ENCODE measurements around the gene QKI. TPM values are rescaled to one million over a fixed set of nuclear protein-coding genes. Genes with fewer than 3 reads are reported as not detected.

Gene QKI
- total RNA-seq, 1 donor = 212 TPM

DNA sequence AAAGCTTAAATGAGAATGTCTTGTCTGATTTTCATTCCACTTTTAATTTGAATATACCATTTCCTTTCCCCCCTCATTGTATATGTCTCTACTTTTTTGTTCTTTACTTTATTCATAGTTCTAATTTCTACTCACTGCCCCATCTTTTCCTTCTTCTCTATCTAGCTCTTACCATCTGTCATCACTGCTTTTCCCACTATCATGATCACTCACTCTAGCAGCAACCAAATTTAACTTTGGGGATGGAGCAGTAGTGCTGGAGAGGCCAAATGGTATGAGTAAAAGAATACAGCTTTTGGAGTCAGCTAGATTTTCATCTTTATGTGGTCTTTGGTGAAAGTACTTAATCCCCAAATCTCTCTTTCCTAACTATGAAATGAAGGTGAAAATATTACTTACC lies 25.5 kb downstream of the QKI start:
- Histone ChIP-seq H3K9me3 (ENCODE audit: low read depth, low read length) (no peaks in the 10 kb centered on the region), H3K27ac (ENCODE audit: low read depth, low read length) (no peak overlapping the region), H2AFZ (ENCODE audit: low read length) (no peak overlapping the region), H3K4me3 (ENCODE audit: insufficient read depth, low read length) (no peak overlapping the region), H3K4me1 (ENCODE audit: insufficient read depth, low read length) (peaks cover 13% of the 10 kb centered on the region), H3K36me3 (ENCODE audit: insufficient read depth, low read length) (no peaks in the 10 kb centered on the region), H3K4me2 (ENCODE audit: insufficient read depth, low read length) (no peak overlapping the region), H3K79me2 (ENCODE audit: insufficient read depth, low read length) (peaks cover 98% of the 10 kb centered on the region), H3K27me3 (ENCODE audit: insufficient read depth, low read length) (no peaks in the 10 kb centered on the region), H4K20me1 (ENCODE audit: insufficient read depth, low read length) (peaks cover 51% of the 10 kb centered on the region)
- TF ChIP-seq, protein P1, sequence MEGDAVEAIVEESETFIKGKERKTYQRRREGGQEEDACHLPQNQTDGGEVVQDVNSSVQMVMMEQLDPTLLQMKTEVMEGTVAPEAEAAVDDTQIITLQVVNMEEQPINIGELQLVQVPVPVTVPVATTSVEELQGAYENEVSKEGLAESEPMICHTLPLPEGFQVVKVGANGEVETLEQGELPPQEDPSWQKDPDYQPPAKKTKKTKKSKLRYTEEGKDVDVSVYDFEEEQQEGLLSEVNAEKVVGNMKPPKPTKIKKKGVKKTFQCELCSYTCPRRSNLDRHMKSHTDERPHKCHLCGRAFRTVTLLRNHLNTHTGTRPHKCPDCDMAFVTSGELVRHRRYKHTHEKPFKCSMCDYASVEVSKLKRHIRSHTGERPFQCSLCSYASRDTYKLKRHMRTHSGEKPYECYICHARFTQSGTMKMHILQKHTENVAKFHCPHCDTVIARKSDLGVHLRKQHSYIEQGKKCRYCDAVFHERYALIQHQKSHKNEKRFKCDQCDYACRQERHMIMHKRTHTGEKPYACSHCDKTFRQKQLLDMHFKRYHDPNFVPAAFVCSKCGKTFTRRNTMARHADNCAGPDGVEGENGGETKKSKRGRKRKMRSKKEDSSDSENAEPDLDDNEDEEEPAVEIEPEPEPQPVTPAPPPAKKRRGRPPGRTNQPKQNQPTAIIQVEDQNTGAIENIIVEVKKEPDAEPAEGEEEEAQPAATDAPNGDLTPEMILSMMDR (IDR thresholded peaks at IDR 0.05; ENCODE audit: extremely low read depth, low read depth, low read length) = no peak
- no peak for DNase-seq (ENCODE audit: insufficient read length, low spot score, missing footprints)

DNA sequence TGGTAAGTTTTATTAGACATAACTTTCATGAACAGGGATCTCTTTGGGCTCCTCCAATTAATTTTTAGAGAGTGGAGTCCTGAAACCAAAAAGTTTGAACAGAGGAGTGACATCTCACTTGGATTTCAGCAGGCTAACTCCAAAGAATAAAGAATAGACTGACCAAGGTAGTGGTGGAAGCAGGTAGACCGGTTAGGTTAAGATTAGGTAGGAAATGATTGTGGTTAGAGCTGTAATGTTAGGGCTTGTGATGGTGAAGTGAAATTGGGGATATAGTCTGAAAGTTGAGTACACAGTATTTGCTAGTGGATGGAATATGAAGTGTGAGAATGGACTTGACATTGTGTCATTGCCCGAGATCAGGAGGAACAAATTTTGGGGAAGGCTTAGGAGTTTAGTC lies 27.8 kb downstream of the QKI start:
- Histone ChIP-seq H3K36me3 (ENCODE audit: insufficient read depth, low read length) (no peaks in the 10 kb centered on the region), H2AFZ (ENCODE audit: low read length) (no peak overlapping the region), H4K20me1 (ENCODE audit: insufficient read depth, low read length) (peaks cover 37% of the 10 kb centered on the region), H3K4me2 (ENCODE audit: insufficient read depth, low read length) (no peak overlapping the region), H3K79me2 (ENCODE audit: insufficient read depth, low read length) (peaks cover 98% of the 10 kb centered on the region), H3K9me3 (ENCODE audit: low read depth, low read length) (no peaks in the 10 kb centered on the region), H3K27me3 (ENCODE audit: insufficient read depth, low read length) (no peaks in the 10 kb centered on the region), H3K4me1 (ENCODE audit: insufficient read depth, low read length) (peaks cover 9% of the 10 kb centered on the region), H3K4me3 (ENCODE audit: insufficient read depth, low read length) (no peak overlapping the region), H3K27ac (ENCODE audit: low read depth, low read length) (no peak overlapping the region)
- no peak for DNase-seq (ENCODE audit: insufficient read length, low spot score, missing footprints)
- TF ChIP-seq, protein P1 (IDR thresholded peaks at IDR 0.05; ENCODE audit: extremely low read depth, low read depth, low read length) = no peak

DNA sequence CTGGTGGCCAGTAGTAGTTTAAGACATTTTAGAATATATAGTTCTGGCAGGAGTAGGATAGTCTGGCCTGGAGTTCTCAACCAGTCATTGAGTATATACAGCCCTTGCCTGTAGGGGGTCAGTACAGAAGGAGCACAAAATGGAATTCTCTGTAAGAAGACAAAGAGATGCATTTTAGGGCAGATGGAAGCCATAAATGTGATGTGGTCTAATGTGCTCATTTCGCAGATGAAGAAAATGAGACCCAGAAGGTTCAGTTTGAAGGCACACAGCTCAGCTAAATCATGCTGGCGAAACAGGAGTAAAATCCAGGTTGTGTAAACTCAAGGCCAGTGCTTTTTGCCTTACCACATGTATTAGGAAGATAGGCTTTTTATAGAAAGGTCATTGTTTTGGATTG lies 29.6 kb downstream of the QKI start:
- H3K4me2 ChIP-seq (ENCODE audit: insufficient read depth, low read length) = no peak overlapping the region
- H3K27me3 ChIP-seq (ENCODE audit: insufficient read depth, low read length) = no peaks in the 10 kb centered on the region
- H3K36me3 ChIP-seq (ENCODE audit: insufficient read depth, low read length) = no peaks in the 10 kb centered on the region
- H3K27ac ChIP-seq (ENCODE audit: low read depth, low read length) = no peak overlapping the region
- no peaks in the 10 kb centered on the region for H3K4me1 ChIP-seq (ENCODE audit: insufficient read depth, low read length)
- H4K20me1 ChIP-seq (ENCODE audit: insufficient read depth, low read length) = peaks cover 27% of the 10 kb centered on the region
- H3K4me3 ChIP-seq (ENCODE audit: insufficient read depth, low read length) = no peak overlapping the region
- H3K79me2 ChIP-seq (ENCODE audit: insufficient read depth, low read length) = peaks cover 100% of the 10 kb centered on the region
- H2AFZ ChIP-seq (ENCODE audit: low read length) = no peak overlapping the region
- TF ChIP-seq, protein P1 (IDR thresholded peaks at IDR 0.05; ENCODE audit: extremely low read depth, low read depth, low read length) = no peak
- DNase-seq (ENCODE audit: insufficient read length, low spot score, missing footprints) = no peak
- H3K9me3 ChIP-seq (ENCODE audit: low read depth, low read length) = no peaks in the 10 kb centered on the region

DNA sequence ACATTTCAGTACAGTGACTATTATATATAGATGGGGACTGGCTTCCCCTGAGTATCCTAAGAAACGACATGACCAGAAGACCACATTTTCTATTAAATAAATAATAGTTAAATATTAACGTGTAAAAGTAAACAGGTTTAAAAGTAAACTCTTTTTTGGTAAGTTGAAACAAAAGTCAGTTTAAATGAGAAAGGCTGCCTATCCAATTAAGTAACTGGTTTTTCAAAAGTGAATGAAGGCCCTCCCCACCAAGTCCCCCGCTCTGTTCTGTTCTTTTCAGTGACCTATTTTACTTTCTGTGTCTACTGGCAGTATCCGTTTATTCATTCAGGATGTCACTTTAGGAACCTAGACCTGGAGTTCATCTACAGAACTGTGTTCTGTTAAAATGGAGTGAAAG lies 32.0 kb downstream of the QKI start:
- H3K9me3 ChIP-seq (ENCODE audit: low read depth, low read length) = no peaks in the 10 kb centered on the region
- no peak overlapping the region for H2AFZ ChIP-seq (ENCODE audit: low read length)
- H3K4me1 ChIP-seq (ENCODE audit: insufficient read depth, low read length) = no peaks in the 10 kb centered on the region
- H3K4me2 ChIP-seq (ENCODE audit: insufficient read depth, low read length) = no peak overlapping the region
- peaks cover 21% of the 10 kb centered on the region for H4K20me1 ChIP-seq (ENCODE audit: insufficient read depth, low read length)
- H3K79me2 ChIP-seq (ENCODE audit: insufficient read depth, low read length) = peaks cover 100% of the 10 kb centered on the region
- H3K27ac ChIP-seq (ENCODE audit: low read depth, low read length) = no peak overlapping the region
- H3K4me3 ChIP-seq (ENCODE audit: insufficient read depth, low read length) = no peak overlapping the region
- no peaks in the 10 kb centered on the region for H3K27me3 ChIP-seq (ENCODE audit: insufficient read depth, low read length)
- DNase-seq (ENCODE audit: insufficient read length, low spot score, missing footprints) = no peak
- TF ChIP-seq, protein P1 (IDR thresholded peaks at IDR 0.05; ENCODE audit: extremely low read depth, low read depth, low read length) = no peak
- H3K36me3 ChIP-seq (ENCODE audit: insufficient read depth, low read length) = no peaks in the 10 kb centered on the region
